ENCODE data around the gene MPC1. TPM values are rescaled to one million over a fixed set of nuclear protein-coding genes. Genes with fewer than 3 reads are reported as not detected.

MPC1 gene
- total and polyA plus RNA-seq, 2 experiments from 2014 or later = 15.5 to 39.4 TPM

- no peak for TF ChIP-seq ZNF462 (CRISPR knock-in tag; IDR thresholded peaks at IDR 0.05)
- no peak for TF ChIP-seq ZNF114 (CRISPR knock-in tag; IDR thresholded peaks at IDR 0.05)
- TF ChIP-seq EZH2phosphoT487 (IDR thresholded peaks at IDR 0.05; ENCODE audit: unreplicated experiment) = no peak
- TF ChIP-seq STAT1 (IDR thresholded peaks at IDR 0.05; ENCODE audit: unreplicated experiment) = no peak
- no peak for TF ChIP-seq NANOG (IDR thresholded peaks at IDR 0.05; ENCODE audit: borderline replicate concordance)
- TF ChIP-seq JUNB (IDR thresholded peaks at IDR 0.05; ENCODE audit: unreplicated experiment) = no peak
- no peak for TF ChIP-seq CTCF (conservative IDR thresholded peaks at IDR 0.05; ENCODE audit: low read depth in 2 of 2)
These were observed 20.0 kb upstream of the MPC1 start (continued) for GRCh38 chr6:166402582-166403277.

All from GM23338 (cell line).